GM18861 (cell line): ENCODE measurements around the gene PACS2.

Experiments used
- ATAC-seq: cut with Tn5 transposase; IDR thresholded peaks from one replicate; pipeline ENCODE4 v1.9.1; 2021; ENCODE audit not compliant: unreplicated experiment

Gene PACS2

DNA sequence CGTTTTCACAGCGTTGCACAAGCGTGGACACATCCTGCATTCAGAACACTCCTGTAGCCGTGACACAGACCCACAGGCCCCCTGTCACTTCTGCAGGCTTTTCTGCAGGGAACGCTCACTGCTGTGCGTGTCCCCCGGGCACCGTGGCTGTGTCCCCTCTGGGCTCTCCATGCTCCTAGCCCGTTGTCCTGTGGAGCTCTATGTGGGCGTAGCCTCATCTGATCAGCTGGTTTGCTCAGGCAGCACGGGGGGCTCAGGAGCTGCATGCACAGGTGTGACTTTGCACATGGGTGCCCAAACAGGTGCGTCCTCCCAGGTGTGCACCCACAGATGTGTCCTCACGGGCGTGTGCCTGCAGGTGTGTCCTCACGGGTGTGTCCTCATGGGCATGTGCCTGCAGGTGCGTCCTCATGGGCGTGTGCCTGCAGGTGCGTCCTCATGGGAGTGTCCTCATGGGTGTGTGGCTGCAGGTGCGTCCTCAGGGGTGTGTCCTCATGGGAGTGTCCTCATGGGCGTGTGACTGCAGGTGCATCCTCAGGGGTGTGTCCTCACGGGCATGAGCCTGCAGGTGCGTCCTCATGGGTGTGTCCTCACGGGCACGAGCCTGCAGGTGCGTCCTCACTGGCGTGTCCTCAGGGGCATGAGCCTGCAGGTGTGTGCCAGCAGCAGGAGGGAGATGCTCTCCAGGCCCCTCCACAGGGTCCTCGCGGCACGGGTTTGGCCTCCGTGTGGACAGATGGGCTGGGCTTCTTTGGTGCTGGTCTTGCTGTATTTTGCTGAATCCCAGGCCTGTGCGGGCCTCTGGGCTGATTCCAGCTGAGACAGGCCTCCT is 122.6 kb downstream of the PACS2 start:
- ATAC-seq = no peak

- no peak for ATAC-seq
Measured at GRCh38 chr14:105437723-105438500, 123.4 kb downstream of the PACS2 start.

DNA sequence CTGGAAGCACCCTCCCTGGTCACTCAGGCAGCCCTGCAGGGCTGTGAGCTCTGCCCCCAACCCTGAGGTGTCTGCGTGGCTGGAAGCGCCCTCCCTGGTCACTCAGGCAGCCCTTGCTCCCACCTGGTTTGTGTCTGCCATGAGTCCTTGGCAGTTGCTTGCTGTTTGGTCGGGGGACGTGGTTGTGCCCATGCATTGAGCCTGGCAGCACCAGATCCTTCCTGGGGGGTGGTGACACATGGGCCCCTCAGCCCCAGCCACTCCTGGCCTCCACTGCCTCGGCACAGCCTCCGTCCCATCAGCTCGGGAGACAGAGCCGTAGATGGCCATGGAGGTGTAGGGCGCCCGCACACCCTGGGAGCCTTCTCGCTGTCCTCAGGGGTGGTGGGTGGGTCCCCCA is 124.6 kb downstream of the PACS2 start:
- ATAC-seq = no peak

DNA sequence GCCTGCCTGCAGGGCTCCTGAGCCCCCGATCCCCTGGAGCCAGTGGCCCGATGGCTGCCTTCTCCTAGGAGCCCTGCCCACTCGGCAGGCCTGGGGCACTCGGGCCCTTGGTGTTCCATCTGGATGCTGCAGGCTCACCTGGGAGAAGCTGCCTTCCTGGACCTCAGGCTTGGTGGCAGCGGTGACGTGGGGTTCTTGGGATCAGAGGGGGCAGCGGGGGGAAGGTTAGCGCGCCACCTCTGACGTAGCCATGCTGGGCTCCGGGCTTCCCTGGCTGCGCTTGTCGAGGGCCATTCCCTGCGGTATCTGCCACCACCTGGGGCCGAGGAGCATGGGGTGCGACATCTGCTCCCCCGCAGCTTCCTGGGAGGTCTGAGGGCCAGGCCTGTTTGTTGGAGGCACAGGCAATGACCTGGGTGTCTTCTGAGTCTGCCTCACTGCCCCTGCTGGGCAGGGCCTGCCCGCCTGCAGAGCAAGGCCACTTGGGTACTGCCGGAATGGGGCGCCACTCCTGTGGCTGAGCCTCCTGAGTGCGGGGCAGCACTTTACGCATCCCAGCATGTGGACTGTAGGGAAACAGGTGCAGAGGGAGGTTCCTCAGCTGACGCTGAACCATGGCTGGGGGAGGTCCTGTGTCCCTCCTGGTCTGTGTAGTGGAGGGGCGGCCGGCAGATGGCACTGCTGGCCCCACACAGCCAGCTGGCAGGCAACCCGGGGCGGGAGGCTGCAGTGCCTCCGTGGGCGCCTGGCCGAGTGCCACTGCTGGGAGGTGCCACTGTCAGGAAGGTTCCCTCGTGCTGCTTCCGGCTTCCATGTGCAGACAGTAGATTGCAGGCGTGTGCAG is 125.4 kb downstream of the PACS2 start:
- ATAC-seq = no peak

GRCh38 chr14:105440554-105440900 is 126.0 kb downstream of the PACS2 start:
- no peak for ATAC-seq

- ATAC-seq = no peak
Measured at GRCh38 chr14:105440992-105441391, 126.4 kb downstream of the PACS2 start.

GRCh38 chr14:105442125-105442524 is 127.6 kb downstream of the PACS2 start:
- no peak for ATAC-seq

DNA sequence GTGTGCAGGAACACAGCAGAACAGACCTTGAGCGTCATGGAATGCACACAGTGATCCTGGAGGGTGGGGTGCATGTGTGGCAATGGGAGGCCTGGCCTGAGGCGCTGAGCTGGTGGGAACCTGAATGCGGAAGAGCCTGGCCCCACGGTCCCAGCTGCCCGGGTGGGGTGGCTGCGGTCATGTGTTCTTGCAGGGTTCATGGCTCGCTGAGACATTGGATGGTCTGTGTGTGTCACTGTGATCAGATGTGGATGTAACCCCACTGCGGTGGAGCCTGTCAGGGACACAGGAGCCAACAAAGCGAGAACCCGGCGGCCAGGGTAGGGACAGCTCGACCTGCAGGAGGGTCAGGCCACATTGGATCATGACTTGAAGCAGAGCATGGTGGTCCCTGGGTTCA is 128.3 kb downstream of the PACS2 start:
- ATAC-seq = no peak

GRCh38 chr14:105444859-105445258 is 130.3 kb downstream of the PACS2 start:
- ATAC-seq = no peak

DNA sequence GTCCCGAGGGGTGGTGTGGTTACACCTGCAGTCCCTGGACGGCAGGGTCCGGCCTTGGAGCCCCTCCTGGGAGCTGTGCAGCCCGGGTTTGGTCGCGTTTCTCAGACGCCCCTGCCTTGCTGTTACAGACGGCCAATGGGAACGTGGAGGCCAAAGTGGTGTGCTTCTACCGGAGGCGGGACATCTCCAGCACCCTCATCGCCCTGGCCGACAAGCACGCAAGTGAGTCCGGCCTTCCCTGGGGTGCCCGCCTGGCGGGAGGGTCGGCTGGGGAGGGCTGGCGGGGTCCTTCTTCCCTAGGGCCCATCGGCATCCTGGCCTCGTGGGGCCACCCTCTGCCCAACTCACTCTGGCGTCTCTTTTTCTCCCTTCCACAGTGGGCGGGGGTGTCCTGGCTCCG is 130.7 kb downstream of the PACS2 start:
- ATAC-seq = no peak

DNA sequence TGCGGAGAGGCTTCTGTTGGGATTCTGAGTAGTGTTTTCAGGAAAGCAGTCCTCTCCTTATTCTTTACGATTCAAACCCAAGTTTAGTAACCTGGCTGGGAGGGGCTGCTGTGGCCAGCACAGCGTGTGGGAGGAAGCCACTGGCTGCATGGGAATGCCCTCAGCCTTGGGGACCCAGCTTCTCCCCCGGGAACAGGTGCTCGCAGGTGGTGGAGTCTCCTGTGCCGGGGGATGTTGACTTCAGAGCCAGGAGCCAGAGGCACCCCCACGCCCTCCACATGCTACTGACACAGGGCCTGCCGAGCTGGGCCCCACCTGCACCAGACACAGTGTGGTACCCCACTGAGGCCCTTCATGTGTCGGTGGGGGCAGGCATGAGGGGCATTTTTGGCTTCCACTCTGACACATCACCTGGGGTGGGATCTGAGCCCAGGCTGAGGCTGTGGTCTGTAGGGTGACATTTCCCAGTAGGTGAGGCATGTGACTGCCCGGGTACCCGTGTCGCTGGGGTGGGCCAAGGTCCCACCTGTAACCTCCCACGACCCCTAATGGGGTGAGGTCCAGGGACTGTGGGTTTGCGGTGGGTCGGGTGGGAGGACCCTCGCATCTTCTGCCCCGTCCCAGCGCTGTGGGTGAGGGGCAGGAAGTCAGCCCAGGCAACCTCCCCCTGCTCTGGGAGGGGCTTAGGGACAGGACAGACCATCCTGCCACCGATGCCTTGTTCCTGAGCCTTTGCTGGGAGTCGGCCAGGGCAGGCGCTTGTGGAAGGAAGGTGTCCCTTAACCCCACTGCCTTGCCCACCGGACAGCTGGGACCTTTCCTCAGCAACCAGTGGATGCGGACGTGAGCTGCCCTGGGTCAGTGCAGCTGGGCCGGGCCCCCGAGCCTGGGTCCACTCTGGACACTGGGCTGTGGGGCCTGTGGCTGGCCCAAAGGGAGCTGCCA is 131.6 kb downstream of the PACS2 start:
- no peak for ATAC-seq

GRCh38 chr14:105446971-105447370 is 132.4 kb downstream of the PACS2 start:
- no peak for ATAC-seq
